IMR-90 (cell line): ENCODE results near the gene POLR3B. TPM values are rescaled to one million over a fixed set of nuclear protein-coding genes. Genes with fewer than 3 reads are reported as not detected.

Experiments
- ATAC-seq: fragments of 200-7000 bp; cut with Tn5 transposase; 2 replicates; pipeline ENCODE4 v1.9.1; 2020; ENCODE audit warnings: low read depth, mild to moderate bottlenecking, moderate library complexity
- BruUV-seq: library from RNA; stranded (reverse); fragments of 400-500 nt; replicated peaks from 2 replicates; lab custom pipeline; 2021; lab: Mats Ljungman, UMichigan
- CTCF ChIA-PET: fragments of 300-600 bp; formaldehyde crosslinking; extraction: SDS; loops from one replicate; lab custom pipeline; 2021; ENCODE audit warnings: antibody characterized with exemption; lab: Yijun Ruan, JAX
- POLR2A ChIA-PET: fragments of 300-600 bp; sonication (Branson Sonifier 250); formaldehyde crosslinking; loops from one replicate; lab custom pipeline; 2022; ENCODE audit warnings: antibody characterized with exemption; ENCODE audit not compliant: unreplicated experiment; lab: Charles Lee
- DNase-seq: peaks from one replicate; pipeline ENCODE4 v3.0.0; 2013
- H2AFZ ChIP-seq: replicated peaks from 2 replicates; pipeline ENCODE3; 2013; ENCODE audit warnings: low read length, mild to moderate bottlenecking; ENCODE audit not compliant: poor library complexity
- H2AK5ac ChIP-seq: 2 replicates; pipeline ENCODE4 v1.6.1; 2013; ENCODE audit warnings: low read depth, low read length, inconsistent platforms
- H2AK9ac ChIP-seq: replicated peaks from 2 replicates; pipeline ENCODE3; 2013; ENCODE audit warnings: mild to moderate bottlenecking, low read depth, low read length, moderate library complexity; ENCODE audit not compliant: poor library complexity
- H2BK120ac ChIP-seq: 2 replicates; pipeline ENCODE4 v1.6.1; 2013; ENCODE audit warnings: low read depth, low read length, inconsistent platforms
- H2BK15ac ChIP-seq: 3 replicates; pipeline ENCODE4 v1.6.1; 2013; ENCODE audit warnings: low read depth, low read length, inconsistent platforms
- H2BK20ac ChIP-seq: 2 replicates; pipeline ENCODE4 v1.6.1; 2013; ENCODE audit warnings: low read depth, mild to moderate bottlenecking, inconsistent platforms, low read length, moderate library complexity
- H2BK5ac ChIP-seq: 2 replicates; pipeline ENCODE4 v1.6.1; 2013; ENCODE audit warnings: mild to moderate bottlenecking, low read depth, low read length, inconsistent platforms; ENCODE audit not compliant: poor library complexity, severe bottlenecking
- H3K14ac ChIP-seq: replicated peaks from 2 replicates; pipeline ENCODE4 v1.6.1; 2013; ENCODE audit warnings: low read depth, low read length, inconsistent platforms
- H3K18ac ChIP-seq: 2 replicates; pipeline ENCODE4 v1.6.1; 2013; ENCODE audit warnings: low read depth, low read length, control low read depth
- H3K23ac ChIP-seq: 2 replicates; pipeline ENCODE4 v1.6.1; 2013; ENCODE audit warnings: low read depth, low read length, inconsistent platforms
- H3K27ac ChIP-seq: 2 replicates; pipeline ENCODE4 v1.5.1; 2013; ENCODE audit warnings: mild to moderate bottlenecking, control low read depth, low read length; ENCODE audit not compliant: insufficient read depth
- H3K27me3 ChIP-seq: 2 replicates; pipeline ENCODE4 v1.6.1; 2013; ENCODE audit warnings: low read length; ENCODE audit not compliant: control insufficient read depth, insufficient read depth
- H3K36me3 ChIP-seq: 2 replicates; pipeline ENCODE4 v1.6.1; 2013; ENCODE audit warnings: low read length, mixed read lengths; ENCODE audit not compliant: control insufficient read depth, insufficient read depth
- H3K4ac ChIP-seq: 2 replicates; pipeline ENCODE4 v1.6.1; 2013; ENCODE audit warnings: low read depth, low read length, inconsistent platforms
- H3K4me1 ChIP-seq: 2 replicates; pipeline ENCODE4 v1.6.1; 2013; ENCODE audit warnings: low read length, mixed read lengths; ENCODE audit not compliant: control insufficient read depth, insufficient read depth
- H3K4me2 ChIP-seq: 2 replicates; pipeline ENCODE4 v1.6.1; 2013; ENCODE audit warnings: low read depth, mild to moderate bottlenecking, control low read depth, low read length, moderate library complexity
- H3K4me3 ChIP-seq: 2 replicates; pipeline ENCODE4 v1.5.1; 2013; ENCODE audit warnings: low read depth, mild to moderate bottlenecking, control low read depth, low read length, moderate library complexity; ENCODE audit not compliant: insufficient read depth
- H3K56ac ChIP-seq: 2 replicates; pipeline ENCODE4 v1.6.1; 2013; ENCODE audit warnings: low read length, inconsistent platforms; ENCODE audit not compliant: insufficient read depth; ENCODE audit errors: extremely low read depth
- H3K79me1 ChIP-seq, 2 experiments: 2 replicates each; pipeline ENCODE4 v1.6.1; 2013; ENCODE audit warnings: low read length in 2 of 2, inconsistent platforms in 1 of 2, low read depth in 1 of 2
- H3K9ac ChIP-seq: 2 replicates; pipeline ENCODE4 v1.6.1; 2013; ENCODE audit warnings: low read depth, low read length, control low read depth
- H3K9me1 ChIP-seq: 2 replicates; pipeline ENCODE4 v1.6.1; 2013; ENCODE audit warnings: low read length, inconsistent platforms; ENCODE audit not compliant: insufficient read depth
- H3K9me3 ChIP-seq: 2 replicates; pipeline ENCODE4 v1.6.1; 2013; ENCODE audit warnings: low read length; ENCODE audit not compliant: control insufficient read depth, insufficient read depth
- H4K20me1 ChIP-seq: 2 replicates; pipeline ENCODE4 v1.6.1; 2013; ENCODE audit warnings: low read length, inconsistent platforms; ENCODE audit not compliant: insufficient read depth
- H4K5ac ChIP-seq: 2 replicates; pipeline ENCODE4 v1.6.1; 2013; ENCODE audit warnings: mild to moderate bottlenecking, low read depth, low read length, control low read depth
- H4K8ac ChIP-seq, 2 experiments: 2 replicates each; pipeline ENCODE4 v1.6.1; 2013; ENCODE audit warnings: low read depth in 2 of 2, low read length in 2 of 2, control low read depth in 1 of 2, inconsistent platforms in 1 of 2
- H4K91ac ChIP-seq: 2 replicates; pipeline ENCODE4 v1.6.1; 2013; ENCODE audit warnings: low read depth, low read length, inconsistent platforms; ENCODE audit not compliant: insufficient read depth
- CEBPB ChIP-seq: IDR thresholded peaks from 2 replicates; pipeline ENCODE4 v1.6.1; 2012; ENCODE audit warnings: low read depth, low read length, improper control_type of control experiment
- MAZ ChIP-seq: IDR thresholded peaks from 2 replicates; pipeline ENCODE4 v1.6.1; 2012; ENCODE audit warnings: low read depth, mild to moderate bottlenecking, low read length, improper control_type of control experiment, moderate library complexity, borderline replicate concordance
- MXI1 ChIP-seq: IDR thresholded peaks from 2 replicates; pipeline ENCODE4 v1.6.1; 2012; ENCODE audit warnings: low read depth, mild to moderate bottlenecking, low read length, moderate library complexity, borderline replicate concordance
- POLR2A ChIP-seq: IDR thresholded peaks from 2 replicates; pipeline ENCODE4 v1.6.1; 2012; ENCODE audit warnings: mild to moderate bottlenecking, low read depth, low read length
- RAD21 ChIP-seq: IDR thresholded peaks from 2 replicates; pipeline ENCODE4 v1.6.1; 2012; ENCODE audit warnings: low read length, improper control_type of control experiment
- WGBS, 2 experiments: methylation state at CpG; one replicate each; pipeline versions ENCODE4 v1.1.5 to v1.1.7; 2013; ENCODE audit warnings: missing lambda C conversion rate in 2 of 2; ENCODE audit not compliant: insufficient read length in 1 of 2; ENCODE audit errors: extremely low coverage in 2 of 2; 5-methylcytosine and 5-hydroxymethylcytosine counted together
- dilution Hi-C: fragments of 300-500 bp; cut with HindIII; formaldehyde crosslinking; loops from one replicate; pipeline ENCODE4 v1.14.3; 2018; ENCODE audit warnings: low sequenced_read_pairs; ENCODE audit not compliant: unreplicated experiment
- in situ Hi-C: fragments of 300-500 bp; cut with MboI; formaldehyde crosslinking; loops from 3 replicates; pipeline ENCODE4 v1.14.3; 2019; ENCODE audit warnings: low sequenced_read_pairs, inconsistent platforms, mixed read lengths
- intact Hi-C: fragments of 100-400 bp; cut with micrococcal nuclease; formaldehyde crosslinking; loops from 2 replicates; pipeline ENCODE4 v1.10.0; 2022
- polyA plus RNA-seq, 3 experiments: library from polyadenylated mRNA; depleted of rRNA; stranded (reverse); fragments of >200 nt; gene quantifications; 2 replicates each; pipeline ENCODE4 v1.2.3, GENCODE V29; 2012; ENCODE audit warnings: low replicate concordance in 1 of 3
- total RNA-seq: library from RNA; depleted of rRNA; stranded (reverse); fragments of >200 nt; gene quantifications from 2 replicates; pipeline ENCODE4 v1.2.3, GENCODE V29; 2012
- TF ChIP-seq, protein P1 (sequence below): fragments of 150-350 bp; IDR thresholded peaks from 2 replicates; pipeline ENCODE4 v1.6.1; 2016; ENCODE audit warnings: low read depth, mild to moderate bottlenecking, low read length, moderate library complexity, borderline replicate concordance
- TF ChIP-seq, protein P2 (sequence below): fragments of 150-350 bp; IDR thresholded peaks from 2 replicates; pipeline ENCODE4 v1.6.1; 2017; ENCODE audit warnings: mild to moderate bottlenecking, antibody characterized with exemption, low read length, low read depth

POLR3B gene
- total and polyA plus RNA-seq, 2 of the 4 experiments (the other 2 are of a cell fraction) = 6.9 to 15.4 TPM

DNA sequence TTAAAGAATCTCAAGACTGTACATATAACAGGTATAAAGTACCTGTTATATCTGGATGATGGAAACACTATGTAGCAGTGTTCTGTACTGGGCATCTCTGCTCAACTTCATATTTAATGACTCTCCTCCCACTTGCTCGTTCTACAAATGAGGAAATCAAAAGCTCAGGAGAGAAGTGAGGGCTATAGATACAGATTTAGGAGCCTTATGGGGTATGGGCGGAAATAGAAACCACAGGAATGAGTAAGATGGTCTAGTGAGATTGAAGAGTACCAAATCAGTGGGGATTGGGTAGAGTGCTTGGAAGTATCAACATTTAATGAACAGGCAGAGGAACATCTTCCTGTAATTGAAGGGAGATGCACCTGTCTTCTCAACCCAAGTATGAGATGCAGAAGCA lies 23.8 kb upstream of the POLR3B start:
- H4K5ac ChIP-seq = no peak overlapping the region
- intact Hi-C loops (no loop called here), dilution Hi-C loops (no loop called here), in situ Hi-C loops (no loop called here)
- ATAC-seq (no peak), DNase-seq (no peak)
- ChIA-PET CTCF (interaction anchor here (1.1 kb wide), 1 partner anchor 106 kb away, joined by 3 read pairs; no protein-coding TSS in a partner anchor), POLR2A (no interaction called here)
- H3K27me3 ChIP-seq = no peaks in the 10 kb centered on the region
- no TSS peak for BruUV-seq
- no peak overlapping the region for H2AFZ ChIP-seq
- H2AK9ac ChIP-seq = no peak overlapping the region
- no peaks in the 10 kb centered on the region for H4K20me1 ChIP-seq
- no peak overlapping the region for H3K14ac ChIP-seq
- no peak overlapping the region for H3K23ac ChIP-seq
- H3K36me3 ChIP-seq = peaks cover 4% of the 10 kb centered on the region; the same call in 1 of the 2 replicates
- no peaks in the 10 kb centered on the region; the same call in 1 of the 2 replicates for H3K9me1 ChIP-seq
- no peak overlapping the region for H2AK5ac ChIP-seq
- no peak overlapping the region for H3K18ac ChIP-seq
- no peak overlapping the region for H2BK5ac ChIP-seq
- no peak overlapping the region for H3K4me3 ChIP-seq
- H3K4ac ChIP-seq = no peak overlapping the region
- no peak overlapping the region for H3K4me2 ChIP-seq
- H2BK15ac ChIP-seq = no peak overlapping the region
- no peak overlapping the region for H3K27ac ChIP-seq
- 100% methylated on average over 1 of the region's 2 CpGs; no CpG with 5 or more reads in 1 of the 2 experiments for WGBS, 2 experiments
- peaks cover 2% of the 10 kb centered on the region for H3K4me1 ChIP-seq
- H3K79me1 ChIP-seq = no peaks in the 10 kb centered on the region
- no peak overlapping the region for H4K8ac ChIP-seq
- no peak for TF ChIP-seq MXI1
- TF ChIP-seq RAD21 = no peak
- TF ChIP-seq POLR2A = no peak
- TF ChIP-seq, protein P1, sequence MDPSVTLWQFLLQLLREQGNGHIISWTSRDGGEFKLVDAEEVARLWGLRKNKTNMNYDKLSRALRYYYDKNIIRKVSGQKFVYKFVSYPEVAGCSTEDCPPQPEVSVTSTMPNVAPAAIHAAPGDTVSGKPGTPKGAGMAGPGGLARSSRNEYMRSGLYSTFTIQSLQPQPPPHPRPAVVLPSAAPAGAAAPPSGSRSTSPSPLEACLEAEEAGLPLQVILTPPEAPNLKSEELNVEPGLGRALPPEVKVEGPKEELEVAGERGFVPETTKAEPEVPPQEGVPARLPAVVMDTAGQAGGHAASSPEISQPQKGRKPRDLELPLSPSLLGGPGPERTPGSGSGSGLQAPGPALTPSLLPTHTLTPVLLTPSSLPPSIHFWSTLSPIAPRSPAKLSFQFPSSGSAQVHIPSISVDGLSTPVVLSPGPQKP = no peak
- TF ChIP-seq, protein P2, sequence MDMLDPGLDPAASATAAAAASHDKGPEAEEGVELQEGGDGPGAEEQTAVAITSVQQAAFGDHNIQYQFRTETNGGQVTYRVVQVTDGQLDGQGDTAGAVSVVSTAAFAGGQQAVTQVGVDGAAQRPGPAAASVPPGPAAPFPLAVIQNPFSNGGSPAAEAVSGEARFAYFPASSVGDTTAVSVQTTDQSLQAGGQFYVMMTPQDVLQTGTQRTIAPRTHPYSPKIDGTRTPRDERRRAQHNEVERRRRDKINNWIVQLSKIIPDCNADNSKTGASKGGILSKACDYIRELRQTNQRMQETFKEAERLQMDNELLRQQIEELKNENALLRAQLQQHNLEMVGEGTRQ = no peak
- TF ChIP-seq MAZ = no peak
- no peak for TF ChIP-seq CEBPB
- no peak overlapping the region for H3K56ac ChIP-seq
- H2BK120ac ChIP-seq = no peak overlapping the region
- H2BK20ac ChIP-seq = no peak overlapping the region
- no peak overlapping the region for H4K91ac ChIP-seq
- no peaks in the 10 kb centered on the region for H3K9me3 ChIP-seq
- no peak overlapping the region for H3K9ac ChIP-seq
